Measurements from ENCODE around the gene MBIP. TPM values are rescaled to one million over a fixed set of nuclear protein-coding genes. Genes with fewer than 3 reads are reported as not detected.

The MBIP gene
- total RNA-seq, 1 donor from 2014 or later = 20.3 TPM

- H3K4me3 ChIP-seq (ENCODE audit: low read depth, low read length) = no peak overlapping the region
- no peak for TF ChIP-seq CTCF (IDR thresholded peaks at IDR 0.05; ENCODE audit: insufficient read depth, low read length, poor library complexity, severe bottlenecking)
- no peaks in the 10 kb centered on the region for H3K36me3 ChIP-seq (ENCODE audit: control insufficient read depth, insufficient read depth, low read length)
- DNase-seq (ENCODE audit: low read depth) = no peak
- H3K27me3 ChIP-seq (ENCODE audit: control insufficient read depth, insufficient read depth, low read length) = no peaks in the 10 kb centered on the region
These were observed 24.5 kb downstream of the MBIP start for GRCh38 chr14:36295642-36296627.

GRCh38 chr14:36294543-36294942, 25.9 kb downstream of the MBIP start:
- TF ChIP-seq CTCF (IDR thresholded peaks at IDR 0.05; ENCODE audit: insufficient read depth, low read length, poor library complexity, severe bottlenecking) = no peak
- Histone ChIP-seq H3K27me3 (ENCODE audit: control insufficient read depth, insufficient read depth, low read length) (no peaks in the 10 kb centered on the region), H3K36me3 (ENCODE audit: control insufficient read depth, insufficient read depth, low read length) (no peaks in the 10 kb centered on the region), H3K4me3 (ENCODE audit: low read depth, low read length) (no peak overlapping the region)
- DNase-seq (ENCODE audit: low read depth) = no peak

GRCh38 chr14:36293824-36294223, 26.6 kb downstream of the MBIP start:
- no peak for DNase-seq (ENCODE audit: low read depth)
- Histone ChIP-seq H3K36me3 (ENCODE audit: control insufficient read depth, insufficient read depth, low read length) (no peaks in the 10 kb centered on the region), H3K27me3 (ENCODE audit: control insufficient read depth, insufficient read depth, low read length) (no peaks in the 10 kb centered on the region), H3K4me3 (ENCODE audit: low read depth, low read length) (no peak overlapping the region)
- TF ChIP-seq CTCF (IDR thresholded peaks at IDR 0.05; ENCODE audit: insufficient read depth, low read length, poor library complexity, severe bottlenecking) = no peak

- H3K27me3 ChIP-seq (ENCODE audit: control insufficient read depth, insufficient read depth, low read length) = no peaks in the 10 kb centered on the region
- DNase-seq (ENCODE audit: low read depth) = no peak
- H3K4me3 ChIP-seq (ENCODE audit: low read depth, low read length) = no peak overlapping the region
- H3K36me3 ChIP-seq (ENCODE audit: control insufficient read depth, insufficient read depth, low read length) = no peaks in the 10 kb centered on the region
- no peak for TF ChIP-seq CTCF (IDR thresholded peaks at IDR 0.05; ENCODE audit: insufficient read depth, low read length, poor library complexity, severe bottlenecking)
These were observed 30.5 kb downstream of the MBIP start for GRCh38 chr14:36289954-36290353.

- Histone ChIP-seq H3K27me3 (ENCODE audit: control insufficient read depth, insufficient read depth, low read length) (no peaks in the 10 kb centered on the region), H3K4me3 (ENCODE audit: low read depth, low read length) (no peak overlapping the region), H3K36me3 (ENCODE audit: control insufficient read depth, insufficient read depth, low read length) (no peaks in the 10 kb centered on the region)
- DNase-seq (ENCODE audit: low read depth) = no peak
- TF ChIP-seq CTCF (IDR thresholded peaks at IDR 0.05; ENCODE audit: insufficient read depth, low read length, poor library complexity, severe bottlenecking) = no peak
These were observed 31.9 kb downstream of the MBIP start for GRCh38 chr14:36288496-36288895.
